ENCODE measurements around the gene MPV17. TPM values are rescaled to one million over a fixed set of nuclear protein-coding genes. Genes with fewer than 3 reads are reported as not detected.
A peak's percentile ranks its signal among the peaks of the same experiment; 100 is the strongest.

MPV17 gene
- total and polyA plus RNA-seq, 2 donors (not counting 1 experiment from before 2014, with no cell fraction given) = 83.2 to 272 TPM

- Histone ChIP-seq H3K36me3 (ENCODE audit: control insufficient read depth, insufficient read depth, low read length) (peaks cover 2% of the 10 kb centered on the region), H3K79me2 (ENCODE audit: control insufficient read depth, insufficient read depth, low read length) (no peaks in the 10 kb centered on the region), H3K9me3 (ENCODE audit: control insufficient read depth, insufficient read depth, low read depth, low read length) (no peaks in the 10 kb centered on the region), H3K4me3 (replicated peaks in 1 of 4; ENCODE audit: control extremely low read depth in 1 of 4, insufficient read depth in 1 of 4, low read depth in 3 of 4, low read length in 4 of 4) (no peak within 1 kb of the TSS), H3K9ac (ENCODE audit: insufficient read depth, low read length) (no peak within 1 kb of the TSS), H3K4me1 (ENCODE audit: control insufficient read depth, extremely low read depth, insufficient read depth, low read length) (no peaks in the 10 kb centered on the region), H3K4me2 (ENCODE audit: extremely low read depth, insufficient read depth, low read length) (no peak within 1 kb of the TSS), H3K27me3 (ENCODE audit: control insufficient read depth, insufficient read depth, low read length) (peaks cover 37% of the 10 kb centered on the region), H4K20me1 (ENCODE audit: control insufficient read depth, extremely low read depth, insufficient read depth, low read length) (no peaks in the 10 kb centered on the region), H3K27ac (ENCODE audit: insufficient read depth, low read length) (no peak within 1 kb of the TSS), H2AFZ (ENCODE audit: low read length) (no peak within 1 kb of the TSS)
- DNase-seq (ENCODE audit: low read depth in 2 of 2) = peak; percentile 38 to 41
- TF ChIP-seq EZH2 (IDR thresholded peaks at IDR 0.05; ENCODE audit: low read length, missing control alignments) = peak; percentile 7
- TF ChIP-seq CTCF (conservative IDR thresholded peaks at IDR 0.05 in 1 of 2, IDR thresholded peaks at IDR 0.05 in 1 of 2; ENCODE audit: low read depth in 1 of 2, low read length in 2 of 2) = no peak
Observed at GRCh38 chr2:27308359-27308881, 14.5 kb downstream of the MPV17 start, which contains the start of gene UCN. TSS of gene UCN (minus strand) at chr2:27308445. CDS start at chr2:27307895, 550 bp downstream.

DNA sequence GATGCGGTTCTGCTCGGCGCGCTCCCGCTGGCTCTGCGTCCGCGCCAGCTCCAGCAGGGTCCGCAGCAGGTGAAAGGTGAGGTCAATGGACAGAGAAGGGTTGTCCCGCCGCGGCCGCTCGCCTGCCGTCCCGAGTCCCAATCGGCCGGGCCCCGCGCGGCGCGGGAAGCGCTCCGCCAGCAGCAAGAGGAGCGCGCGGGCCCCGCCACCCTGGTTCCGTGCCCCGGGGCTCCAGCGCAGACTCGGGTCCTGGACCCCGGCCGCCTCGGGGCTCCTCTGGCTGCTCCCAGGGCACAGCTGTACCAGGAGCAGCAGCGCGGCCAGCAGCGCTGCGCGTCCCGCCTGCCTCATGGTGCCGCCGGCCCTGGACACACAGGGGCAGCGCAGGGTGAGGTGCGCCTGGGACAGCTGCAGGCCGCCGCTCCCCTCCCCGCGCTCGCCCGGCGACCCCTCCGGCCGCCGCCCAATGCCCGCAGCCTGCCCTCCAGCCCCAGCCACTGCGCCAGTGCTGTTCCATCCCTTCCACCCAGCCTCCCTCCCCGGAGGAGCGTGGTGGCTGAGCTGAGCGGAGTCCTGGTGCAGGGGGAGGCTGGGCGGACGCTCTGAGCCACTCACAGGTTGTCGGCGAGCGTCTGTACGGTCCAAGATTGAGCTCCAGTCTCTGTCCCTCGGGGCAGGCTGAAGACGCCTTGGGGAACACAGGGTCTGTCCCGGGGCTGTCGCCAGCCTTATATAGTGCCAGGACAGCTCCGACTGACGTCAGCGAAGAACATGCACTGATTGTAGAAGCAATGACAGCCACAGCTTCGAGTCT, 15.1 kb downstream of the MPV17 start:
- no peaks in the 10 kb centered on the region for H3K4me1 ChIP-seq (ENCODE audit: control insufficient read depth, extremely low read depth, insufficient read depth, low read length)
- no peak overlapping the region for H3K9ac ChIP-seq (ENCODE audit: insufficient read depth, low read length)
- no peak overlapping the region for H3K27ac ChIP-seq (ENCODE audit: insufficient read depth, low read length)
- TF ChIP-seq CTCF (conservative IDR thresholded peaks at IDR 0.05 in 1 of 2, IDR thresholded peaks at IDR 0.05 in 1 of 2; ENCODE audit: low read depth in 1 of 2, low read length in 2 of 2) = no peak
- TF ChIP-seq EZH2 (IDR thresholded peaks at IDR 0.05; ENCODE audit: low read length, missing control alignments) = peak; percentile 79
- no peak overlapping the region for H2AFZ ChIP-seq (ENCODE audit: low read length)
- no peak for DNase-seq (ENCODE audit: low read depth in 2 of 2)
- H3K9me3 ChIP-seq (ENCODE audit: control insufficient read depth, insufficient read depth, low read depth, low read length) = no peaks in the 10 kb centered on the region
- H3K4me2 ChIP-seq (ENCODE audit: extremely low read depth, insufficient read depth, low read length) = no peak overlapping the region
- peaks cover 37% of the 10 kb centered on the region for H3K27me3 ChIP-seq (ENCODE audit: control insufficient read depth, insufficient read depth, low read length)
- peaks cover 2% of the 10 kb centered on the region for H3K36me3 ChIP-seq (ENCODE audit: control insufficient read depth, insufficient read depth, low read length)
- no peak overlapping the region for H3K4me3 ChIP-seq (replicated peaks in 1 of 4; ENCODE audit: control extremely low read depth in 1 of 4, insufficient read depth in 1 of 4, low read depth in 3 of 4, low read length in 4 of 4)
- H3K79me2 ChIP-seq (ENCODE audit: control insufficient read depth, insufficient read depth, low read length) = no peaks in the 10 kb centered on the region
- no peaks in the 10 kb centered on the region for H4K20me1 ChIP-seq (ENCODE audit: control insufficient read depth, extremely low read depth, insufficient read depth, low read length)

- Histone ChIP-seq H4K20me1 (ENCODE audit: control insufficient read depth, extremely low read depth, insufficient read depth, low read length) (no peaks in the 10 kb centered on the region), H3K4me1 (ENCODE audit: control insufficient read depth, extremely low read depth, insufficient read depth, low read length) (no peaks in the 10 kb centered on the region), H3K79me2 (ENCODE audit: control insufficient read depth, insufficient read depth, low read length) (no peaks in the 10 kb centered on the region), H3K4me2 (ENCODE audit: extremely low read depth, insufficient read depth, low read length) (no peak overlapping the region), H3K4me3 (replicated peaks in 1 of 4; ENCODE audit: control extremely low read depth in 1 of 4, insufficient read depth in 1 of 4, low read depth in 3 of 4, low read length in 4 of 4) (no peak overlapping the region), H2AFZ (ENCODE audit: low read length) (no peak overlapping the region), H3K36me3 (ENCODE audit: control insufficient read depth, insufficient read depth, low read length) (no peaks in the 10 kb centered on the region), H3K27me3 (ENCODE audit: control insufficient read depth, insufficient read depth, low read length) (peaks cover 37% of the 10 kb centered on the region), H3K9me3 (ENCODE audit: control insufficient read depth, insufficient read depth, low read depth, low read length) (no peaks in the 10 kb centered on the region), H3K27ac (ENCODE audit: insufficient read depth, low read length) (no peak overlapping the region), H3K9ac (ENCODE audit: insufficient read depth, low read length) (no peak overlapping the region)
- no peak for DNase-seq (ENCODE audit: low read depth in 2 of 2)
- TF ChIP-seq EZH2 (IDR thresholded peaks at IDR 0.05; ENCODE audit: low read length, missing control alignments) (no peak), CTCF (conservative IDR thresholded peaks at IDR 0.05 in 1 of 2, IDR thresholded peaks at IDR 0.05 in 1 of 2; ENCODE audit: low read depth in 1 of 2, low read length in 2 of 2) (no peak)
Observed at GRCh38 chr2:27307287-27307544, 15.7 kb downstream of the MPV17 start.

Data from fibroblast of lung (primary cell).